ENCODE results near the gene PDE4D.

PDE4D gene

GRCh38 chr5:59008816-59009473 lies 884.6 kb downstream of the PDE4D start:
- Histone ChIP-seq H3K27me3 (no peaks in the 10 kb centered on the region), H3K4me1 (peaks cover 13% of the 10 kb centered on the region), H3K9me3 (no peaks in the 10 kb centered on the region), H3K4me3 (ENCODE audit: low read depth, low read length) (no peak overlapping the region), H3K36me3 (peaks cover 2% of the 10 kb centered on the region)
- no peak for DNase-seq
- TF ChIP-seq CTCF (IDR thresholded peaks at IDR 0.05; ENCODE audit: low read depth, low read length), result no peak

GRCh38 chr5:59007460-59008063 lies 886.0 kb downstream of the PDE4D start:
- Histone ChIP-seq H3K4me3 (ENCODE audit: low read depth, low read length) (no peak overlapping the region), H3K9me3 (no peaks in the 10 kb centered on the region), H3K36me3 (peaks cover 2% of the 10 kb centered on the region), H3K4me1 (peaks cover 13% of the 10 kb centered on the region), H3K27me3 (no peaks in the 10 kb centered on the region)
- peak; percentile 40; the same call in 1 of the 2 replicates for TF ChIP-seq CTCF (IDR thresholded peaks at IDR 0.05; ENCODE audit: low read depth, low read length)
- DNase-seq, result no peak

- no peak for DNase-seq
- Histone ChIP-seq H3K27me3 (no peaks in the 10 kb centered on the region), H3K4me3 (ENCODE audit: low read depth, low read length) (no peak overlapping the region), H3K9me3 (no peaks in the 10 kb centered on the region), H3K4me1 (peaks cover 18% of the 10 kb centered on the region), H3K36me3 (peaks cover 2% of the 10 kb centered on the region)
- no peak for TF ChIP-seq CTCF (IDR thresholded peaks at IDR 0.05; ENCODE audit: low read depth, low read length)
Measured at GRCh38 chr5:59005934-59006701, 887.4 kb downstream of the PDE4D start.

- no peak for DNase-seq
- no peak for TF ChIP-seq CTCF (IDR thresholded peaks at IDR 0.05; ENCODE audit: low read depth, low read length)
Measured at GRCh38 chr5:59003641-59004040, 889.9 kb downstream of the PDE4D start.

GRCh38 chr5:59003124-59003523 lies 890.4 kb downstream of the PDE4D start:
- Histone ChIP-seq H3K36me3 (peaks cover 2% of the 10 kb centered on the region), H3K4me1 (peaks cover 18% of the 10 kb centered on the region), H3K27me3 (no peaks in the 10 kb centered on the region), H3K9me3 (no peaks in the 10 kb centered on the region), H3K4me3 (ENCODE audit: low read depth, low read length) (no peak overlapping the region)
- TF ChIP-seq CTCF (IDR thresholded peaks at IDR 0.05; ENCODE audit: low read depth, low read length), result no peak
- DNase-seq, result no peak

More at GRCh38 chr5:59003641-59004040, 889.9 kb downstream of the PDE4D start:
- H3K9me3 ChIP-seq, result no peaks in the 10 kb centered on the region
- no peaks in the 10 kb centered on the region for H3K27me3 ChIP-seq
- H3K36me3 ChIP-seq, result peaks cover 2% of the 10 kb centered on the region
- peaks cover 18% of the 10 kb centered on the region for H3K4me1 ChIP-seq
- no peak overlapping the region for H3K4me3 ChIP-seq (ENCODE audit: low read depth, low read length)

Data from BE2C (cell line).